K562 (cell line): ENCODE data around the gene MBNL2. TPM values are rescaled to one million over a fixed set of nuclear protein-coding genes. Genes with fewer than 3 reads are reported as not detected.
A peak's percentile ranks its signal among the peaks of the same experiment; 100 is the strongest.

Experiments
- ATF7 ChIP-seq: fragments of 450-650 bp; IDR thresholded peaks from 2 replicates; pipeline ENCODE4 v1.7.1; 2014; ENCODE audit warnings: mild to moderate bottlenecking, moderate library complexity
- BACH1 ChIP-seq: fragments of 200-800 bp; sonication (Bioruptor generic); IDR thresholded peaks from 2 replicates; pipeline ENCODE4 v1.6.1; 2016; ENCODE audit warnings: missing genetic modification characterization, missing compliant biosample characterization
- BCOR ChIP-seq: fragments of 450-650 bp; IDR thresholded peaks from 2 replicates; pipeline ENCODE4 v1.6.1; 2016
- BMI1 ChIP-seq: fragments of 150-350 bp; IDR thresholded peaks from 2 replicates; pipeline ENCODE4 v1.6.1; 2014; ENCODE audit warnings: low read length
- BRD9 ChIP-seq: fragments of 450-650 bp; IDR thresholded peaks from 2 replicates; pipeline ENCODE4 v1.6.1; 2018; ENCODE audit warnings: low read depth; ENCODE audit not compliant: partially characterized antibody
- CBX8 ChIP-seq: fragments of 200-600 bp; sonication (generic); IDR thresholded peaks from 2 replicates; pipeline ENCODE4 v1.6.1; 2012; ENCODE audit warnings: borderline replicate concordance, mixed run types, low read depth, mild to moderate bottlenecking, moderate library complexity, mixed read lengths, low read length, control low read depth, inconsistent platforms; ENCODE audit not compliant: poor library complexity, severe bottlenecking; ENCODE audit errors: extremely low read depth
- CCAR2 ChIP-seq: fragments of 200-400 bp; formaldehyde crosslinking; IDR thresholded peaks from 2 replicates; pipeline ENCODE4 v1.6.1; 2017; ENCODE audit warnings: mild to moderate bottlenecking, low read depth, low read length
- CSDE1 ChIP-seq, 2 experiments: fragments of 450-650 bp; IDR thresholded peaks; 2 replicates each; pipeline ENCODE4 v1.6.1; 2016; ENCODE audit warnings: mild to moderate bottlenecking in 1 of 2
- FOS ChIP-seq: IDR thresholded peaks from 3 replicates; pipeline ENCODE4 v1.6.1; 2011; ENCODE audit not compliant: insufficient read length; ENCODE audit errors: extremely low read depth
- HMG20A ChIP-seq: fragments of 450-650 bp; formaldehyde crosslinking; conservative IDR thresholded peaks from 2 replicates; pipeline ENCODE4 v1.4.0; 2020; ENCODE audit warnings: mild to moderate bottlenecking, mixed read lengths
- HNRNPH1 ChIP-seq: fragments of 200-400 bp; formaldehyde crosslinking; optimal IDR thresholded peaks from 2 replicates; pipeline ENCODE3; 2017; ENCODE audit warnings: low read depth, mild to moderate bottlenecking, low read length, moderate library complexity
- PCBP2 ChIP-seq: fragments of 200-400 bp; formaldehyde crosslinking; IDR thresholded peaks from 2 replicates; pipeline ENCODE4 v1.6.1; 2018; ENCODE audit warnings: low read length, low read depth, mild to moderate bottlenecking, moderate library complexity; ENCODE audit not compliant: poor library complexity, severe bottlenecking
- PHF20 ChIP-seq: fragments of 450-650 bp; IDR thresholded peaks from 2 replicates; pipeline ENCODE4 v1.6.1; 2018; ENCODE audit not compliant: partially characterized antibody
- PRMT5 ChIP-seq: sonication (generic); formaldehyde crosslinking; IDR thresholded peaks from 2 replicates; pipeline ENCODE4 v1.5.0; 2020; ENCODE audit warnings: missing genetic modification reagents
- RAD21 ChIP-seq, 2 experiments: fragments of 250-450 bp in 1 of 2; fragments of 450-650 bp in 1 of 2; sonication (Bioruptor Pico) in 1 of 2; formaldehyde crosslinking in 1 of 2; IDR thresholded peaks in 1 of 2; conservative IDR thresholded peaks in 1 of 2; 2 replicates each; pipeline versions ENCODE4 v1.4.0 to v1.8.0; 2020 to 2022; ENCODE audit warnings: mild to moderate bottlenecking in 2 of 2, moderate library complexity in 1 of 2
- SMARCE1 ChIP-seq: fragments of 450-650 bp; IDR thresholded peaks from 2 replicates; pipeline ENCODE4 v1.7.1; 2016; ENCODE audit warnings: mild to moderate bottlenecking
- SNAPC5 ChIP-seq: fragments of 250-450 bp; sonication (Bioruptor Pico); IDR thresholded peaks from 2 replicates; pipeline ENCODE4 v1.8.0; 2021; ENCODE audit warnings: moderate library complexity, mild to moderate bottlenecking, inconsistent platforms
- TCF3 ChIP-seq: sonication (generic); formaldehyde crosslinking; IDR thresholded peaks from 2 replicates; pipeline ENCODE4 v1.4.0; 2020; ENCODE audit warnings: mild to moderate bottlenecking, missing genetic modification reagents
- TCFL5 ChIP-seq: fragments of 250-450 bp; sonication (Bioruptor Pico); conservative IDR thresholded peaks from 2 replicates; pipeline ENCODE4 v1.6.1; 2021; ENCODE audit warnings: mild to moderate bottlenecking, moderate library complexity, matching md5 sums
- TEAD1 ChIP-seq, 2 experiments: fragments of 450-650 bp in 1 of 2; sonication (generic) in 1 of 2; formaldehyde crosslinking; IDR thresholded peaks; 2 replicates each; pipeline versions ENCODE4 v1.4.0 to v1.8.0; 2020 to 2022; ENCODE audit warnings: mild to moderate bottlenecking in 2 of 2, missing genetic modification reagents in 1 of 2
- ZBTB7A ChIP-seq: IDR thresholded peaks from 2 replicates; pipeline ENCODE4 v1.6.1; 2011; ENCODE audit warnings: low read depth, mild to moderate bottlenecking, low read length, moderate library complexity, borderline replicate concordance; ENCODE audit not compliant: control insufficient read depth
- ZBTB8A ChIP-seq: fragments of 450-650 bp; IDR thresholded peaks from 2 replicates; pipeline ENCODE4 v1.6.1; 2018; ENCODE audit warnings: mild to moderate bottlenecking, moderate library complexity; ENCODE audit not compliant: partially characterized antibody
- ZNF184 ChIP-seq: sonication (generic); formaldehyde crosslinking; IDR thresholded peaks from 2 replicates; pipeline ENCODE4 v1.5.0; 2020; ENCODE audit warnings: missing genetic modification reagents
- ZNF431 ChIP-seq: sonication (generic); formaldehyde crosslinking; IDR thresholded peaks from 2 replicates; pipeline ENCODE4 v1.8.0; 2022; ENCODE audit warnings: mild to moderate bottlenecking, missing genetic modification reagents
- ZNF436 ChIP-seq: fragments of 250-450, 450-650 bp; sonication (Bioruptor Pico); formaldehyde crosslinking; IDR thresholded peaks from 2 replicates; pipeline ENCODE4 v1.7.0; 2020; ENCODE audit warnings: mild to moderate bottlenecking
- ZNF639 ChIP-seq, 2 experiments: fragments of 200-800 bp in 1 of 2; sonication (Bioruptor generic) in 1 of 2; sonication (generic) in 1 of 2; formaldehyde crosslinking in 1 of 2; IDR thresholded peaks in 1 of 2; conservative IDR thresholded peaks in 1 of 2; 2 replicates each; pipeline versions ENCODE4 v1.5.0 to v1.6.1; 2016 to 2020; ENCODE audit warnings: missing compliant biosample characterization in 1 of 2, missing genetic modification characterization in 1 of 2, missing genetic modification reagents in 1 of 2
- ZNF707 ChIP-seq: fragments of 250-450 bp; sonication (Bioruptor Pico); conservative IDR thresholded peaks from 2 replicates; pipeline ENCODE4 v1.8.0; 2022; ENCODE audit warnings: inconsistent platforms, mild to moderate bottlenecking, moderate library complexity
- ZNF778 ChIP-seq: fragments of 450-650 bp; formaldehyde crosslinking; IDR thresholded peaks from 2 replicates; pipeline ENCODE4 v1.4.0; 2020; ENCODE audit warnings: mild to moderate bottlenecking, moderate library complexity
- polyA plus RNA-seq, 8 experiments: library from polyadenylated mRNA; depleted of rRNA in 4 of 8; stranded (reverse) in 5 of 8; unstranded in 3 of 8; fragments of >200 nt; fragmentation: Nextera tagmentation in 2 of 8; fragmentation: Illumina TruSeq in 1 of 8; extraction: Ambion mirVana in 2 of 8; extraction: Trizol in 1 of 8; gene quantifications; 2 replicates each; pipeline versions ENCODE4 v1.2.1 to v1.2.3, GENCODE V29; 2011 to 2014; ENCODE audit warnings: inconsistent platforms in 1 of 8, missing spikeins in 1 of 8
- total RNA-seq, 7 experiments: library from RNA; depleted of rRNA in 6 of 7; stranded (reverse); fragments of >200 nt in 6 of 7; fragmentation: Illumina TruSeq in 2 of 7; extraction: Trizol in 2 of 7; gene quantifications; 2 replicates each; pipeline versions ENCODE4 v1.2.1 to v1.2.3, GENCODE V29; 2011 to 2021; ENCODE audit warnings: low replicate concordance in 1 of 7
- TF ChIP-seq, protein P1 (sequence below): sonication (generic); formaldehyde crosslinking; IDR thresholded peaks from 2 replicates; pipeline ENCODE4 v1.8.0; 2022; ENCODE audit warnings: mild to moderate bottlenecking, missing genetic modification reagents

The MBNL2 gene
- total and polyA plus RNA-seq, 9 of the 15 experiments (the other 6 are each of a cell fraction or from before 2014, with no cell fraction given): 7.0 to 24.8 (median 13.8) TPM

DNA sequence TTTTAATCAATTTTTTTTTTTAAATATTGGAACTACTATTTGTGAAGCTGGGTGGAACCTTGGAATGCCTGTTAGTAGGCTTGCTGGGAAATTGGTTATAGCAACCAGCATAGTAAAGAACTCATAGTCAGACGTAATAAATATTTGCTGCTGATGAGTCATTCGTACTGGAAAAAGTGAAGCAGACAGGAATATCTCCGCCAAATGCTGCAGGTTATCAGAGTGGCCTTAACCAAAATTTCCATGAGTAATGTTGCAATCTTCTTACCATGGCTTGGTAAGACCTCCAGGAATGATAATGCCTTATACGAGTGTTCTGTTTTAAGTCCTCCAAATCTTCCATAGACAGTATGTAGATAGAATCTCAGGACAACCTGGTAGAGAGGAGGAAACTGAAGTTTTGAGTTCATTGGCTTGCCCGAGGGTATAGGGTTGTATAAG lies 34.2 kb downstream of the MBNL2 start (continued):
- TF ChIP-seq ZNF184 (CRISPR knock-in tag): no peak
- TF ChIP-seq CSDE1 (IDR thresholded peaks at IDR 0.05): no peak
- peak; percentile 76 for TF ChIP-seq ATF7
- no peak for TF ChIP-seq ZNF778 (CRISPR knock-in tag)
- TF ChIP-seq BMI1: no peak
- TF ChIP-seq PRMT5: no peak
- no peak for TF ChIP-seq CCAR2
- TF ChIP-seq RAD21 (CRISPR knock-in tag; conservative IDR thresholded peaks at IDR 0.05 in 1 of 2, IDR thresholded peaks at IDR 0.05 in 1 of 2): no peak
- TF ChIP-seq FOS: peak; percentile 76
- TF ChIP-seq ZNF436: no peak
- no peak for TF ChIP-seq PHF20
- TF ChIP-seq HNRNPH1: no peak
- TF ChIP-seq, protein P1, sequence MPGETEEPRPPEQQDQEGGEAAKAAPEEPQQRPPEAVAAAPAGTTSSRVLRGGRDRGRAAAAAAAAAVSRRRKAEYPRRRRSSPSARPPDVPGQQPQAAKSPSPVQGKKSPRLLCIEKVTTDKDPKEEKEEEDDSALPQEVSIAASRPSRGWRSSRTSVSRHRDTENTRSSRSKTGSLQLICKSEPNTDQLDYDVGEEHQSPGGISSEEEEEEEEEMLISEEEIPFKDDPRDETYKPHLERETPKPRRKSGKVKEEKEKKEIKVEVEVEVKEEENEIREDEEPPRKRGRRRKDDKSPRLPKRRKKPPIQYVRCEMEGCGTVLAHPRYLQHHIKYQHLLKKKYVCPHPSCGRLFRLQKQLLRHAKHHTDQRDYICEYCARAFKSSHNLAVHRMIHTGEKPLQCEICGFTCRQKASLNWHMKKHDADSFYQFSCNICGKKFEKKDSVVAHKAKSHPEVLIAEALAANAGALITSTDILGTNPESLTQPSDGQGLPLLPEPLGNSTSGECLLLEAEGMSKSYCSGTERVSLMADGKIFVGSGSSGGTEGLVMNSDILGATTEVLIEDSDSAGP (CRISPR knock-in tag): no peak
- no peak for TF ChIP-seq ZBTB8A
- peak; percentile 56 for TF ChIP-seq TCF3 (CRISPR knock-in tag)
- no peak for TF ChIP-seq HMG20A (CRISPR knock-in tag)
- TF ChIP-seq BACH1 (tag): no peak
- peak; percentile 30 for TF ChIP-seq BRD9
- TF ChIP-seq TCFL5 (CRISPR knock-in tag): no peak; the same call in 1 of the 2 replicates
- no peak for TF ChIP-seq ZNF431 (CRISPR knock-in tag)
- no peak for TF ChIP-seq CBX8
- TF ChIP-seq PCBP2: no peak
- peak; percentile 90 for TF ChIP-seq SMARCE1
- peak in 1 of 2 experiments; percentile 55; a peak in 1 of 4 replicates for TF ChIP-seq TEAD1 (CRISPR knock-in tag; IDR thresholded peaks at IDR 0.05)
- no peak for TF ChIP-seq ZBTB7A
- no peak for TF ChIP-seq SNAPC5 (CRISPR knock-in tag)
- no peak for TF ChIP-seq ZNF707 (CRISPR knock-in tag)
- TF ChIP-seq ZNF639 (CRISPR knock-in tag; conservative IDR thresholded peaks at IDR 0.05 in 1 of 2, IDR thresholded peaks at IDR 0.05 in 1 of 2): no peak
- no peak for TF ChIP-seq BCOR
